B cell (primary cell): ENCODE measurements around the gene NKAIN2.

Source experiments
- EZH2 ChIP-seq: IDR thresholded peaks from 2 replicates; pipeline ENCODE4 v1.6.1; 2012; ENCODE audit warnings: borderline replicate concordance, low read depth, mild to moderate bottlenecking, moderate library complexity, low read length; ENCODE audit not compliant: insufficient read depth, poor library complexity, severe bottlenecking
- TF ChIP-seq, protein P1 (sequence below): fragments of 200-600 bp; IDR thresholded peaks from one replicate; pipeline ENCODE4 v1.8.0; 2022; ENCODE audit warnings: antibody characterized with exemption, mild to moderate bottlenecking

- TF ChIP-seq, protein P1, sequence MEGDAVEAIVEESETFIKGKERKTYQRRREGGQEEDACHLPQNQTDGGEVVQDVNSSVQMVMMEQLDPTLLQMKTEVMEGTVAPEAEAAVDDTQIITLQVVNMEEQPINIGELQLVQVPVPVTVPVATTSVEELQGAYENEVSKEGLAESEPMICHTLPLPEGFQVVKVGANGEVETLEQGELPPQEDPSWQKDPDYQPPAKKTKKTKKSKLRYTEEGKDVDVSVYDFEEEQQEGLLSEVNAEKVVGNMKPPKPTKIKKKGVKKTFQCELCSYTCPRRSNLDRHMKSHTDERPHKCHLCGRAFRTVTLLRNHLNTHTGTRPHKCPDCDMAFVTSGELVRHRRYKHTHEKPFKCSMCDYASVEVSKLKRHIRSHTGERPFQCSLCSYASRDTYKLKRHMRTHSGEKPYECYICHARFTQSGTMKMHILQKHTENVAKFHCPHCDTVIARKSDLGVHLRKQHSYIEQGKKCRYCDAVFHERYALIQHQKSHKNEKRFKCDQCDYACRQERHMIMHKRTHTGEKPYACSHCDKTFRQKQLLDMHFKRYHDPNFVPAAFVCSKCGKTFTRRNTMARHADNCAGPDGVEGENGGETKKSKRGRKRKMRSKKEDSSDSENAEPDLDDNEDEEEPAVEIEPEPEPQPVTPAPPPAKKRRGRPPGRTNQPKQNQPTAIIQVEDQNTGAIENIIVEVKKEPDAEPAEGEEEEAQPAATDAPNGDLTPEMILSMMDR, result no peak
- TF ChIP-seq EZH2, result no peak
These were observed 890.6 kb downstream of the NKAIN2 start for GRCh38 chr6:124694139-124694705.
